ENCODE results near the gene RALA.
"Not testable (repeated sequence)": the region's sequence is repeated elsewhere in the genome, so short reads cannot be mapped to it uniquely, and the experiment has no call there.

RALA gene

GRCh38 chr7:39735903-39736302 lies 112.5 kb downstream of the RALA start:
- DNase-seq, result no peak

GRCh38 chr7:39741942-39742623 lies 118.7 kb downstream of the RALA start:
- DNase-seq, result no peak

- DNase-seq, result no peak
Measured at GRCh38 chr7:39744620-39745019, 121.2 kb downstream of the RALA start.

GRCh38 chr7:39745320-39745719 lies 121.9 kb downstream of the RALA start:
- no peak for DNase-seq

- DNase-seq, result peak; percentile 86
Measured at GRCh38 chr7:39746103-39746819, 122.9 kb downstream of the RALA start.

GRCh38 chr7:39749177-39749576 lies 125.8 kb downstream of the RALA start:
- no peak for DNase-seq

GRCh38 chr7:39749717-39750116 lies 126.3 kb downstream of the RALA start:
- no peak for DNase-seq

GRCh38 chr7:39750253-39751077 lies 127.1 kb downstream of the RALA start:
- no peak for DNase-seq

- not testable (repeated sequence) for DNase-seq
Measured at GRCh38 chr7:39753237-39753636, 129.9 kb downstream of the RALA start.

- DNase-seq, result no peak
Measured at GRCh38 chr7:39753823-39754325, 130.5 kb downstream of the RALA start.

- DNase-seq, result no peak
Measured at GRCh38 chr7:39754326-39755120, 131.2 kb downstream of the RALA start.

GRCh38 chr7:39757604-39758003 lies 134.2 kb downstream of the RALA start:
- no peak for DNase-seq
